SH-SY5Y (cell line): ENCODE data around the gene PSD.

ENCODE experiments used
- GATA2 ChIP-seq: IDR thresholded peaks from 2 replicates; pipeline ENCODE4 v1.6.1; 2011; ENCODE audit warnings: mild to moderate bottlenecking, low read depth, low read length
- GATA3 ChIP-seq: IDR thresholded peaks from 2 replicates; pipeline ENCODE4 v1.6.1; 2011; ENCODE audit warnings: low read depth, mild to moderate bottlenecking, low read length, moderate library complexity

DNA sequence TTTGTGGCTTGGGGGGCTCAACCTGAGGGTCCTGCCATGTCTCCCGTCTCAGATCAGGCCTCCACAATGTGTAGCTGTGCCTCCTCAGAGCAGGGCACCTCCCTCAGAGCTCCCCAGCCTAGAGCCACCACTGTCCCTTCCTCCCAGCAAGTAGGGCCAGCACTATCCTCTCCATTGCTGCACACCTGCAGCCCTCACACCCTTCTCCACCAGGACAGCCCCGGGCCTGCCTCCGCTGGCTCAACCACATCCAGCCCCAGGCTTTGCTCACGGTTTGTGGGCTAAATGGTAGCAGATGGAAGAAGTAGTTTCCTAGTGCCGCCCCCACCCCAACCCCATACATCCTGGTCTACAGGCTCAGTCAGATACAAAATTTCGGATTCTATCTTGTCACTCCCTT is 13.0 kb downstream of the PSD start:
- TF ChIP-seq GATA2 (no peak), GATA3 (no peak)
